Neural cell (in vitro differentiated cells): Measurements from ENCODE around the gene AP3B2. TPM values are rescaled to one million over a fixed set of nuclear protein-coding genes. Genes with fewer than 3 reads are reported as not detected.

Source experiments
- H2AFZ ChIP-seq: fragments of 200-600, 300-800 bp; sonication (generic), shearing (Covaris generic); 2 replicates; pipeline ENCODE4 v1.6.0; 2014; ENCODE audit warnings: low read depth, mild to moderate bottlenecking, antibody characterized with exemption, low read length, moderate library complexity
- H3F3A ChIP-seq: fragments of 200-600 bp; shearing (Covaris generic); 2 replicates; pipeline ENCODE4 v1.6.1; 2016; ENCODE audit warnings: mild to moderate bottlenecking, moderate library complexity, mixed read lengths, antibody characterized with exemption, low read length; ENCODE audit not compliant: insufficient read depth, poor library complexity, severe bottlenecking
- H3K27ac ChIP-seq: fragments of 200-600, 300-800 bp; sonication (generic), shearing (Covaris generic); 2 replicates; pipeline ENCODE4 v1.5.1; 2014; ENCODE audit warnings: mild to moderate bottlenecking, low read length, moderate library complexity
- H3K27me3 ChIP-seq: fragments of 300-800, 200-600 bp; sonication (generic), shearing (Covaris generic); 2 replicates; pipeline ENCODE4 v1.6.0; 2014; ENCODE audit warnings: mild to moderate bottlenecking, low read depth, low read length, moderate library complexity; ENCODE audit not compliant: insufficient read depth
- H3K36me3 ChIP-seq: fragments of 300-800, 200-600 bp; sonication (generic), shearing (Covaris generic); 2 replicates; pipeline ENCODE4 v1.5.1; 2014; ENCODE audit warnings: mild to moderate bottlenecking, antibody characterized with exemption, low read length, moderate library complexity; ENCODE audit not compliant: insufficient read depth
- H3K4me2 ChIP-seq: fragments of 300-800, 200-600 bp; sonication (generic), shearing (Covaris generic); 2 replicates; pipeline ENCODE4 v1.6.0; 2014; ENCODE audit warnings: mild to moderate bottlenecking, low read length
- H3K4me3 ChIP-seq: fragments of 300-800, 200-600 bp; sonication (generic), shearing (Covaris generic); 2 replicates; pipeline ENCODE4 v1.5.1; 2014; ENCODE audit warnings: mild to moderate bottlenecking, low read length, moderate library complexity
- H3K79me2 ChIP-seq: fragments of 200-600 bp; shearing (Covaris generic); replicated peaks from 2 replicates; pipeline ENCODE4 v1.6.0; 2014; ENCODE audit warnings: mild to moderate bottlenecking, low read length, moderate library complexity; ENCODE audit not compliant: insufficient read depth
- H3K9ac ChIP-seq: fragments of 300-800, 200-600 bp; sonication (generic), shearing (Covaris generic); 2 replicates; pipeline ENCODE4 v1.6.1; 2016; ENCODE audit warnings: mild to moderate bottlenecking, low read length, mixed read lengths
- H3K9me2 ChIP-seq: fragments of 200-600 bp; shearing (Covaris generic); 2 replicates; pipeline ENCODE4 v1.6.1; 2016; ENCODE audit warnings: mild to moderate bottlenecking, low read length, mixed read lengths; ENCODE audit not compliant: insufficient read depth
- H3K9me3 ChIP-seq: fragments of 200-600, 300-800 bp; sonication (generic), shearing (Covaris generic); 2 replicates; pipeline ENCODE4 v1.6.1; 2016; ENCODE audit warnings: mild to moderate bottlenecking, mixed run types, low read length, moderate library complexity, mixed read lengths
- H4K20me1 ChIP-seq: fragments of 200-600 bp; shearing (Covaris generic); 2 replicates; pipeline ENCODE4 v1.6.1; 2016; ENCODE audit warnings: mild to moderate bottlenecking, mixed run types; ENCODE audit not compliant: insufficient read depth
- EP300 ChIP-seq: fragments of 450-650 bp; conservative IDR thresholded peaks from 2 replicates; pipeline ENCODE4 v1.6.1; 2014; ENCODE audit warnings: antibody characterized with exemption, mild to moderate bottlenecking, moderate library complexity; ENCODE audit not compliant: poor library complexity, severe bottlenecking
- EZH2 ChIP-seq: fragments of 200-600, 300-800 bp; shearing (Covaris generic), sonication (generic); IDR thresholded peaks from 2 replicates; pipeline ENCODE4 v1.6.1; 2014; ENCODE audit warnings: antibody characterized with exemption, low read length, borderline replicate concordance, mild to moderate bottlenecking; ENCODE audit not compliant: insufficient read depth, poor library complexity, severe bottlenecking
- MXI1 ChIP-seq: fragments of 450-650 bp; conservative IDR thresholded peaks from 2 replicates; pipeline ENCODE4 v1.6.1; 2014; ENCODE audit warnings: antibody characterized with exemption, mild to moderate bottlenecking; ENCODE audit not compliant: poor library complexity, severe bottlenecking
- POLR2AphosphoS5 ChIP-seq: IDR thresholded peaks from 2 replicates; pipeline ENCODE4 v1.6.1; 2012
- RAD21 ChIP-seq: fragments of 450-650 bp; conservative IDR thresholded peaks from 2 replicates; pipeline ENCODE4 v1.6.1; 2014; ENCODE audit warnings: antibody characterized with exemption, mild to moderate bottlenecking, moderate library complexity
- REST ChIP-seq: IDR thresholded peaks from 2 replicates; pipeline ENCODE4 v1.6.1; 2012; ENCODE audit warnings: borderline replicate concordance
- SMC3 ChIP-seq: fragments of 450-650 bp; conservative IDR thresholded peaks from 2 replicates; pipeline ENCODE4 v1.6.1; 2014; ENCODE audit warnings: antibody characterized with exemption, mild to moderate bottlenecking, moderate library complexity; ENCODE audit not compliant: poor library complexity
- TAF1 ChIP-seq: IDR thresholded peaks from 2 replicates; pipeline ENCODE4 v1.6.1; 2012; ENCODE audit warnings: low read depth
- polyA plus RNA-seq: library from polyadenylated mRNA; depleted of rRNA; stranded (reverse); fragments of >200 nt; gene quantifications from 2 replicates; pipeline ENCODE4 v1.2.3, GENCODE V29; 2014
- TF ChIP-seq, protein P1 (sequence below): fragments of 450-650 bp; IDR thresholded peaks from 2 replicates; pipeline ENCODE4 v1.5.1; 2014; ENCODE audit warnings: antibody characterized with exemption, mild to moderate bottlenecking, moderate library complexity; ENCODE audit not compliant: poor library complexity, severe bottlenecking

Gene AP3B2
- polyA plus RNA-seq, 1 donor from 2014 or later = 81.9 TPM

DNA sequence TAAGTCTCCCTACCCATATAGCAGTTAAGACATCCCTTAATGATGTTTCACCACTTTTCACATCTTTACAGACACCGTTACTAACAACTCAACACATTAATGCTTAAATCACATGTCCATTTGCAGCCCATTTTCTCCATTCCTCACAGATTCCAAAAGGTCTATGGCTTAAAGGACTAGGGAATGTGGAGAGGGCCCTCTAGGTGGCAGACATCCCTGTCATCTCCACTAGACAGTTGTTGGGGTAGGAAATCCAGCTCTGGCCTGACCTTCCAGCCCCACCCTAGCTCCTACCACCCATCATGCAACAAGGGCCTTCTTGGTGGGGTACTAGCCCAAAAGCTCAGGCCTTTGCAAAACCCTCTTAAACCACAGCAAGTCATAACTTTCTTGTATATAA is 87.7 kb downstream of the AP3B2 start:
- H3K36me3 ChIP-seq = no peaks in the 10 kb centered on the region
- H3K27ac ChIP-seq = no peak overlapping the region
- no peak overlapping the region for H3K4me2 ChIP-seq
- H2AFZ ChIP-seq = no peak overlapping the region
- no peak overlapping the region for H3K9ac ChIP-seq
- H3K9me2 ChIP-seq = no peaks in the 10 kb centered on the region
- H4K20me1 ChIP-seq = no peaks in the 10 kb centered on the region
- H3K4me3 ChIP-seq = no peak overlapping the region
- H3K9me3 ChIP-seq = no peaks in the 10 kb centered on the region
- H3K79me2 ChIP-seq = no peaks in the 10 kb centered on the region
- H3K27me3 ChIP-seq = no peaks in the 10 kb centered on the region
- TF ChIP-seq RAD21 (no peak), TAF1 (no peak), EZH2 (no peak), EP300 (no peak), POLR2AphosphoS5 (no peak), SMC3 (no peak), MXI1 (no peak), REST (no peak)
- TF ChIP-seq, protein P1, sequence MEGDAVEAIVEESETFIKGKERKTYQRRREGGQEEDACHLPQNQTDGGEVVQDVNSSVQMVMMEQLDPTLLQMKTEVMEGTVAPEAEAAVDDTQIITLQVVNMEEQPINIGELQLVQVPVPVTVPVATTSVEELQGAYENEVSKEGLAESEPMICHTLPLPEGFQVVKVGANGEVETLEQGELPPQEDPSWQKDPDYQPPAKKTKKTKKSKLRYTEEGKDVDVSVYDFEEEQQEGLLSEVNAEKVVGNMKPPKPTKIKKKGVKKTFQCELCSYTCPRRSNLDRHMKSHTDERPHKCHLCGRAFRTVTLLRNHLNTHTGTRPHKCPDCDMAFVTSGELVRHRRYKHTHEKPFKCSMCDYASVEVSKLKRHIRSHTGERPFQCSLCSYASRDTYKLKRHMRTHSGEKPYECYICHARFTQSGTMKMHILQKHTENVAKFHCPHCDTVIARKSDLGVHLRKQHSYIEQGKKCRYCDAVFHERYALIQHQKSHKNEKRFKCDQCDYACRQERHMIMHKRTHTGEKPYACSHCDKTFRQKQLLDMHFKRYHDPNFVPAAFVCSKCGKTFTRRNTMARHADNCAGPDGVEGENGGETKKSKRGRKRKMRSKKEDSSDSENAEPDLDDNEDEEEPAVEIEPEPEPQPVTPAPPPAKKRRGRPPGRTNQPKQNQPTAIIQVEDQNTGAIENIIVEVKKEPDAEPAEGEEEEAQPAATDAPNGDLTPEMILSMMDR = no peak
- no peaks in the 10 kb centered on the region for H3F3A ChIP-seq

DNA sequence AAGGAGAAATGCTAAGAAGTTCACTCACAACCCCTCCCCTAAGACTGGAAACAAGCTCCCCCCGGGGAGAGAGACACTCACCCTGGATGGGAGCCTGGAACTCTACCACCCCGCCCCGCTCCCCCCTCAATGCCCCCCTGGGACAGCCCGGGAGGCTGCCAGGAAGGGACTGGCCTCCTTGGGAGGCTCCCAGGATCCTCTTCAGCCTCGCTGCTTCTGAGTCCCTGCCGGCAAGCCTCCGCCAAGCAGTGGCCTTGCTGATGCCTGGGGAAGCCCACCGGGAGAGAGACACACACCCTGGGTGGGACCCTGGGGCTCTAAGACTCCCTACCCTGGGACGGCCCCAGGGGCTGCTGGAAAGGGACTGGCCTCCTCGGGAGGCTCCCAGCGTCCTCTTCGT is 95.9 kb downstream of the AP3B2 start:
- no peaks in the 10 kb centered on the region for H3F3A ChIP-seq
- no peaks in the 10 kb centered on the region for H3K9me2 ChIP-seq
- no peaks in the 10 kb centered on the region for H3K79me2 ChIP-seq
- no peaks in the 10 kb centered on the region for H3K9me3 ChIP-seq
- H3K4me3 ChIP-seq = no peak overlapping the region
- H3K9ac ChIP-seq = no peak overlapping the region
- no peaks in the 10 kb centered on the region for H4K20me1 ChIP-seq
- no peak overlapping the region for H3K4me2 ChIP-seq
- no peak overlapping the region for H2AFZ ChIP-seq
- no peak overlapping the region for H3K27ac ChIP-seq
- TF ChIP-seq MXI1 (no peak), RAD21 (no peak), TAF1 (no peak), EZH2 (no peak), POLR2AphosphoS5 (no peak), SMC3 (no peak), REST (no peak), EP300 (no peak)
- TF ChIP-seq, protein P1 = no peak
- no peaks in the 10 kb centered on the region for H3K36me3 ChIP-seq
- H3K27me3 ChIP-seq = no peaks in the 10 kb centered on the region
